ENCODE data around the gene TTC13. TPM values are rescaled to one million over a fixed set of nuclear protein-coding genes. Genes with fewer than 3 reads are reported as not detected.

The TTC13 gene
- total RNA-seq, 1 donor from 2014 or later = 20.6 TPM

GRCh38 chr1:230917284-230918135, 61.2 kb downstream of the TTC13 start:
- Mint-ChIP-seq H3K27ac (no peak overlapping the region), H3K4me1 (ENCODE audit: unreplicated experiment) (peaks cover 11% of the 10 kb centered on the region), H3K27me3 (no peaks in the 10 kb centered on the region), H3K4me3 (no peak overlapping the region), H3K9me3 (no peaks in the 10 kb centered on the region), H3K36me3 (peaks cover 34% of the 10 kb centered on the region)
- DNase-seq (ENCODE audit: extremely low spot score, unreplicated experiment) = no peak
- peak; percentile 79 for TF ChIP-seq CTCF (conservative IDR thresholded peaks at IDR 0.05)

GRCh38 chr1:230916587-230917283, 61.9 kb downstream of the TTC13 start:
- peaks cover 30% of the 10 kb centered on the region for H3K36me3 Mint-ChIP-seq
- no peaks in the 10 kb centered on the region for H3K27me3 Mint-ChIP-seq
- no peak for TF ChIP-seq CTCF (conservative IDR thresholded peaks at IDR 0.05)
- H3K9me3 Mint-ChIP-seq = no peaks in the 10 kb centered on the region
- H3K4me3 Mint-ChIP-seq = no peak overlapping the region
- H3K27ac Mint-ChIP-seq = no peak overlapping the region
- H3K4me1 Mint-ChIP-seq (ENCODE audit: unreplicated experiment) = peaks cover 11% of the 10 kb centered on the region
- no peak for DNase-seq (ENCODE audit: extremely low spot score, unreplicated experiment)

GRCh38 chr1:230915078-230915477, 63.6 kb downstream of the TTC13 start:
- no peak overlapping the region for H3K4me3 Mint-ChIP-seq
- no peaks in the 10 kb centered on the region for H3K27me3 Mint-ChIP-seq
- H3K9me3 Mint-ChIP-seq = no peaks in the 10 kb centered on the region
- DNase-seq (ENCODE audit: extremely low spot score, unreplicated experiment) = no peak
- no peak for TF ChIP-seq CTCF (conservative IDR thresholded peaks at IDR 0.05)
- H3K36me3 Mint-ChIP-seq = peaks cover 25% of the 10 kb centered on the region
- peaks cover 11% of the 10 kb centered on the region for H3K4me1 Mint-ChIP-seq (ENCODE audit: unreplicated experiment)
- no peak overlapping the region for H3K27ac Mint-ChIP-seq

- Mint-ChIP-seq H3K27ac (no peak overlapping the region), H3K27me3 (no peaks in the 10 kb centered on the region), H3K36me3 (peaks cover 20% of the 10 kb centered on the region), H3K4me3 (no peak overlapping the region), H3K9me3 (no peaks in the 10 kb centered on the region), H3K4me1 (ENCODE audit: unreplicated experiment) (no peaks in the 10 kb centered on the region)
- no peak for TF ChIP-seq CTCF (conservative IDR thresholded peaks at IDR 0.05)
- DNase-seq (ENCODE audit: extremely low spot score, unreplicated experiment) = no peak
Observed at GRCh38 chr1:230913496-230913895, 65.2 kb downstream of the TTC13 start.

GRCh38 chr1:230910755-230911117, 67.9 kb downstream of the TTC13 start:
- H3K27ac Mint-ChIP-seq = no peak overlapping the region
- TF ChIP-seq CTCF (conservative IDR thresholded peaks at IDR 0.05) = no peak
- H3K4me1 Mint-ChIP-seq (ENCODE audit: unreplicated experiment) = peaks cover 7% of the 10 kb centered on the region
- no peaks in the 10 kb centered on the region for H3K9me3 Mint-ChIP-seq
- H3K4me3 Mint-ChIP-seq = no peak overlapping the region
- no peak for DNase-seq (ENCODE audit: extremely low spot score, unreplicated experiment)
- H3K36me3 Mint-ChIP-seq = peaks cover 22% of the 10 kb centered on the region
- H3K27me3 Mint-ChIP-seq = no peaks in the 10 kb centered on the region
